GM12878 (cell line): ENCODE data around the gene IL10. TPM values are rescaled to one million over a fixed set of nuclear protein-coding genes. Genes with fewer than 3 reads are reported as not detected.
A peak's percentile ranks its signal among the peaks of the same experiment; 100 is the strongest.

Experiments used
- ATAC-seq: fragments of 200-7000 bp; cut with Tn5 transposase; 3 replicates; pipeline ENCODE4 v1.9.1; 2020; ENCODE audit warnings: mild to moderate bottlenecking, moderate library complexity
- BruUV-seq: library from RNA; stranded (reverse); fragments of 400-500 nt; replicated peaks from 2 replicates; lab custom pipeline; 2021; lab: Mats Ljungman, UMichigan
- CTCF ChIA-PET: fragments of 300-600 bp; sonication (Branson Sonifier 250); formaldehyde crosslinking; extraction: SDS; loops from one replicate; lab custom pipeline; 2021; ENCODE audit warnings: inconsistent platforms; lab: Yijun Ruan, JAX
- POLR2A ChIA-PET: fragments of 350-600 bp; formaldehyde crosslinking; extraction: SDS; loops from one replicate; lab custom pipeline; 2021; ENCODE audit warnings: inconsistent platforms; lab: Charles Lee
- RAD21 ChIA-PET: fragments of 300-600 bp; sonication (Branson Sonifier 250); formaldehyde crosslinking; loops from one replicate; lab custom pipeline; 2023; ENCODE audit warnings: antibody characterized with exemption; ENCODE audit not compliant: unreplicated experiment; lab: Charles Lee
- SMC1A ChIA-PET: fragments of 300-600 bp; sonication (Branson Sonifier 250); formaldehyde crosslinking; loops from one replicate; lab custom pipeline; 2023; ENCODE audit not compliant: unreplicated experiment, uncharacterized antibody; lab: Charles Lee
- DNase-seq: peaks from one replicate; pipeline ENCODE4 v3.0.0-alpha.2; 2011; ENCODE audit warnings: low read depth, low spot score
- FAIRE-seq: peaks from 3 replicates; lab custom pipeline; 2011; peaks lifted over from hg19 to GRCh38; lab: Jason Lieb, UNC
- H2AFZ ChIP-seq: 2 replicates; pipeline ENCODE4 v1.6.0; 2011; ENCODE audit warnings: low read depth, low read length, control low read depth; ENCODE audit not compliant: control insufficient read depth
- H3K27ac ChIP-seq: 2 replicates; pipeline ENCODE4 v1.5.1; 2011; ENCODE audit warnings: control low read depth; ENCODE audit not compliant: control insufficient read depth, insufficient read depth
- H3K27me3 ChIP-seq, 2 experiments: replicated peaks in 1 of 2; 2 replicates each; pipeline versions ENCODE4 v1.6.0 to v1.6.1; 2011; ENCODE audit warnings: low read length in 1 of 2; ENCODE audit not compliant: control insufficient read depth in 2 of 2, insufficient read depth in 2 of 2
- H3K36me3 ChIP-seq, 2 experiments: 2 replicates each; pipeline ENCODE4 v1.5.1; 2011; ENCODE audit warnings: low read length in 1 of 2; ENCODE audit not compliant: control insufficient read depth in 2 of 2, insufficient read depth in 2 of 2
- H3K4me1 ChIP-seq: 2 replicates; pipeline ENCODE4 v1.6.1; 2011; ENCODE audit warnings: mild to moderate bottlenecking, low read length, moderate library complexity, mixed read lengths; ENCODE audit not compliant: control insufficient read depth, insufficient read depth
- H3K4me2 ChIP-seq: 2 replicates; pipeline ENCODE4 v1.6.0; 2011; ENCODE audit warnings: control low read depth; ENCODE audit not compliant: control insufficient read depth, insufficient read depth
- H3K4me3 ChIP-seq: fragments of 200-600 bp; sonication (generic); 2 replicates; pipeline ENCODE4 v1.5.1; 2016
- H3K79me2 ChIP-seq: 2 replicates; pipeline ENCODE4 v1.6.0; 2011; ENCODE audit warnings: low read length; ENCODE audit not compliant: control insufficient read depth, insufficient read depth
- H3K9ac ChIP-seq: 2 replicates; pipeline ENCODE4 v1.8.0; 2011; ENCODE audit warnings: low read length, control low read depth, mixed read lengths; ENCODE audit not compliant: control insufficient read depth, insufficient read depth
- H3K9me3 ChIP-seq: replicated peaks from 3 replicates; pipeline ENCODE4 v1.5.1; 2011; ENCODE audit warnings: mild to moderate bottlenecking, low read length; ENCODE audit not compliant: control insufficient read depth, insufficient read depth
- H4K20me1 ChIP-seq: 2 replicates; pipeline ENCODE4 v1.6.0; 2011; ENCODE audit not compliant: control insufficient read depth, insufficient read depth
- CUX1 ChIP-seq: IDR thresholded peaks from 2 replicates; pipeline ENCODE4 v1.6.1; 2012; ENCODE audit warnings: improper control_type of control experiment, low read depth, low read length; ENCODE audit not compliant: insufficient replicate concordance
- EP300 ChIP-seq, 2 experiments: fragments of 150-350 bp in 1 of 2; IDR thresholded peaks; 2 replicates each; pipeline ENCODE4 v1.6.1; 2011 to 2012; ENCODE audit warnings: low read depth in 2 of 2, low read length in 2 of 2, borderline replicate concordance in 1 of 2, improper control_type of control experiment in 1 of 2, inconsistent platforms in 1 of 2; ENCODE audit not compliant: control insufficient read depth in 1 of 2
- MEF2A ChIP-seq: IDR thresholded peaks from 2 replicates; pipeline ENCODE4 v1.6.1; 2011; ENCODE audit warnings: low read depth, mild to moderate bottlenecking, low read length, moderate library complexity; ENCODE audit not compliant: insufficient read depth
- MLLT1 ChIP-seq: fragments of 450-650 bp; IDR thresholded peaks from 2 replicates; pipeline ENCODE4 v1.6.1; 2016; ENCODE audit warnings: mild to moderate bottlenecking
- MTA2 ChIP-seq: fragments of 450-650 bp; IDR thresholded peaks from 2 replicates; pipeline ENCODE4 v1.6.1; 2016; ENCODE audit warnings: low read depth, mild to moderate bottlenecking, moderate library complexity
- MYB ChIP-seq: fragments of 150-350 bp; IDR thresholded peaks from 2 replicates; pipeline ENCODE4 v1.6.1; 2014; ENCODE audit warnings: mild to moderate bottlenecking, low read depth, low read length, borderline replicate concordance
- PAX5 ChIP-seq: IDR thresholded peaks from 2 replicates; pipeline ENCODE4 v1.6.1; 2011; ENCODE audit warnings: low read depth, low read length, borderline replicate concordance
- SPI1 ChIP-seq: IDR thresholded peaks from 2 replicates; pipeline ENCODE4 v1.6.1; 2011; ENCODE audit warnings: low read depth, mild to moderate bottlenecking, low read length, moderate library complexity, borderline replicate concordance; ENCODE audit not compliant: insufficient read depth
- TAF1 ChIP-seq: IDR thresholded peaks from 2 replicates; pipeline ENCODE4 v1.6.1; 2011; ENCODE audit warnings: mild to moderate bottlenecking, low read depth, low read length, borderline replicate concordance
- ZBTB4 ChIP-seq: fragments of 450-650 bp; formaldehyde crosslinking; IDR thresholded peaks from 2 replicates; pipeline ENCODE4 v1.4.0; 2022; ENCODE audit warnings: mild to moderate bottlenecking, moderate library complexity
- WGBS: methylation state at CpG from one replicate; pipeline ENCODE4 v1.1.6; 2016; ENCODE audit warnings: low lambda C conversion rate; ENCODE audit not compliant: insufficient replicate concordance, insufficient coverage; ENCODE audit errors: missing lambda C conversion rate; 5-methylcytosine and 5-hydroxymethylcytosine counted together
- in situ Hi-C: fragments of 300-500 bp; cut with MboI; formaldehyde crosslinking; loops from 9 replicates; pipeline ENCODE4 v1.14.3; 2018; ENCODE audit warnings: mixed read lengths
- intact Hi-C: fragments of 100-400 bp; cut with micrococcal nuclease; formaldehyde crosslinking; loops from one replicate; pipeline ENCODE4 v1.14.2; 2022; ENCODE audit not compliant: unreplicated experiment
- polyA plus RNA-seq, 11 experiments: library from polyadenylated mRNA; depleted of rRNA in 4 of 11; unstranded in 6 of 11; stranded (reverse) in 5 of 11; fragments of >200 nt; fragmentation: Nextera tagmentation in 4 of 11; fragmentation: Illumina TruSeq in 1 of 11; extraction: Ambion mirVana in 4 of 11; extraction: Trizol in 1 of 11; gene quantifications; 1 replicate in 1 of 11; 2 replicates in 10 of 11; pipeline versions ENCODE4 v1.2.1 to v1.2.3, GENCODE V29; 2011 to 2016; ENCODE audit warnings: inconsistent platforms in 2 of 11, missing spikeins in 2 of 11, low read depth in 1 of 11
- total RNA-seq, 4 experiments: library from RNA; depleted of rRNA in 3 of 4; stranded (reverse); fragments of >200 nt in 3 of 4; fragmentation: Illumina TruSeq in 1 of 4; extraction: Trizol in 1 of 4; gene quantifications; 2 replicates each; pipeline versions ENCODE4 v1.2.1 to v1.2.3, GENCODE V29; 2013 to 2021

IL10 gene
- total and polyA plus RNA-seq, 10 of the 15 experiments (the other 5 are each of a cell fraction or from before 2014, with no cell fraction given): 0.34 to 5.0 (median 1.1) TPM

- TF ChIP-seq CUX1 (peak; percentile 32), EP300 (IDR thresholded peaks at IDR 0.05; ENCODE audit: borderline replicate concordance in 1 of 2, control insufficient read depth in 1 of 2, low read depth in 2 of 2, low read length in 2 of 2) (peak; percentile 69 to 89; a peak in 3 of 4 replicates), MEF2A (peak; percentile 72), TAF1 (peak; percentile 59; the same call in 1 of the 2 replicates)
Observed at GRCh38 chr1:206784471-206784903, 12.2 kb upstream of the IL10 start (continued).

GRCh38 chr1:206783506-206783905 is 11.2 kb upstream of the IL10 start:
- H3K27me3 ChIP-seq: no peaks in the 10 kb centered on the region
- ChIA-PET POLR2A (interaction anchor here (1.2 to 13.9 kb wide), 5 partner anchors 9 to 43 kb away, joined by 4 to 283 read pairs (median 6); partner anchors contain the start of genes IL10 and IL19), SMC1A (interaction anchor here (0.6 to 18.3 kb wide), 12 partner anchors 11 to 138 kb away, joined by 3 to 410 read pairs (median 6); partner anchors contain the start of genes FCMR, IL10 and IL19), CTCF (interaction anchor here (0.8 to 14.2 kb wide), 10 partner anchors 9 to 56 kb away, joined by 3 to 221 read pairs (median 4); partner anchors contain the start of genes IL10 and IL19), RAD21 (interaction anchor here (0.9 to 13.8 kb wide), 6 partner anchors 9 to 120 kb away, joined by 3 to 363 read pairs (median 5); partner anchors contain the start of genes IL10 and IL19)
- H2AFZ ChIP-seq: no peak overlapping the region
- BruUV-seq: no TSS peak
- H3K4me1 ChIP-seq: peaks cover 49% of the 10 kb centered on the region
- in situ Hi-C loops: loop anchor here (10.0 kb wide), 1 partner anchor 729 kb away; the partner anchor contains the start of gene RHEX
- H3K9me3 ChIP-seq: no peaks in the 10 kb centered on the region
- H3K79me2 ChIP-seq: peaks cover 10% of the 10 kb centered on the region
- H3K27ac ChIP-seq: peak overlapping the region; percentile 85; the same call in 1 of the 2 replicates
- no peak overlapping the region for H3K4me3 ChIP-seq
- FAIRE-seq (no peak), ATAC-seq (no peak), DNase-seq (no peak)
- H3K36me3 ChIP-seq: no peaks in the 10 kb centered on the region
- WGBS: 83% methylated on average over 7 of the region's 7 CpGs
- H3K4me2 ChIP-seq: no peak overlapping the region; the same call in 1 of the 2 replicates
- H3K9ac ChIP-seq: no peak overlapping the region
- intact Hi-C loops: no loop called here
- H4K20me1 ChIP-seq: no peaks in the 10 kb centered on the region
- TF ChIP-seq PAX5: no peak
- no peak for TF ChIP-seq SPI1
- no peak for TF ChIP-seq MLLT1
- no peak for TF ChIP-seq MTA2
- TF ChIP-seq ZBTB4 (CRISPR knock-in tag): no peak
- TF ChIP-seq MYB: no peak
